IMR-90 (cell line): ENCODE results near the gene HSPB1. TPM values are rescaled to one million over a fixed set of nuclear protein-coding genes. Genes with fewer than 3 reads are reported as not detected.

Source experiments
- ATAC-seq: fragments of 200-7000 bp; cut with Tn5 transposase; 2 replicates; pipeline ENCODE4 v1.9.1; 2020; ENCODE audit warnings: low read depth, mild to moderate bottlenecking, moderate library complexity
- BruUV-seq: library from RNA; stranded (reverse); fragments of 400-500 nt; replicated peaks from 2 replicates; lab custom pipeline; 2021; lab: Mats Ljungman, UMichigan
- CTCF ChIA-PET: fragments of 300-600 bp; formaldehyde crosslinking; extraction: SDS; loops from one replicate; lab custom pipeline; 2021; ENCODE audit warnings: antibody characterized with exemption; lab: Yijun Ruan, JAX
- POLR2A ChIA-PET: fragments of 300-600 bp; sonication (Branson Sonifier 250); formaldehyde crosslinking; loops from one replicate; lab custom pipeline; 2022; ENCODE audit warnings: antibody characterized with exemption; ENCODE audit not compliant: unreplicated experiment; lab: Charles Lee
- DNase-seq: peaks from one replicate; pipeline ENCODE4 v3.0.0; 2013
- H2AFZ ChIP-seq: replicated peaks from 2 replicates; pipeline ENCODE3; 2013; ENCODE audit warnings: low read length, mild to moderate bottlenecking; ENCODE audit not compliant: poor library complexity
- H2AK5ac ChIP-seq: 2 replicates; pipeline ENCODE4 v1.6.1; 2013; ENCODE audit warnings: low read depth, low read length, inconsistent platforms
- H2AK9ac ChIP-seq: replicated peaks from 2 replicates; pipeline ENCODE3; 2013; ENCODE audit warnings: mild to moderate bottlenecking, low read depth, low read length, moderate library complexity; ENCODE audit not compliant: poor library complexity
- H2BK120ac ChIP-seq: 2 replicates; pipeline ENCODE4 v1.6.1; 2013; ENCODE audit warnings: low read depth, low read length, inconsistent platforms
- H2BK15ac ChIP-seq: 3 replicates; pipeline ENCODE4 v1.6.1; 2013; ENCODE audit warnings: low read depth, low read length, inconsistent platforms
- H2BK20ac ChIP-seq: 2 replicates; pipeline ENCODE4 v1.6.1; 2013; ENCODE audit warnings: low read depth, mild to moderate bottlenecking, inconsistent platforms, low read length, moderate library complexity
- H2BK5ac ChIP-seq: 2 replicates; pipeline ENCODE4 v1.6.1; 2013; ENCODE audit warnings: mild to moderate bottlenecking, low read depth, low read length, inconsistent platforms; ENCODE audit not compliant: poor library complexity, severe bottlenecking
- H3K14ac ChIP-seq: replicated peaks from 2 replicates; pipeline ENCODE4 v1.6.1; 2013; ENCODE audit warnings: low read depth, low read length, inconsistent platforms
- H3K18ac ChIP-seq: 2 replicates; pipeline ENCODE4 v1.6.1; 2013; ENCODE audit warnings: low read depth, low read length, control low read depth
- H3K23ac ChIP-seq: 2 replicates; pipeline ENCODE4 v1.6.1; 2013; ENCODE audit warnings: low read depth, low read length, inconsistent platforms
- H3K27ac ChIP-seq: 2 replicates; pipeline ENCODE4 v1.5.1; 2013; ENCODE audit warnings: mild to moderate bottlenecking, control low read depth, low read length; ENCODE audit not compliant: insufficient read depth
- H3K27me3 ChIP-seq: 2 replicates; pipeline ENCODE4 v1.6.1; 2013; ENCODE audit warnings: low read length; ENCODE audit not compliant: control insufficient read depth, insufficient read depth
- H3K36me3 ChIP-seq: 2 replicates; pipeline ENCODE4 v1.6.1; 2013; ENCODE audit warnings: low read length, mixed read lengths; ENCODE audit not compliant: control insufficient read depth, insufficient read depth
- H3K4ac ChIP-seq: 2 replicates; pipeline ENCODE4 v1.6.1; 2013; ENCODE audit warnings: low read depth, low read length, inconsistent platforms
- H3K4me1 ChIP-seq: 2 replicates; pipeline ENCODE4 v1.6.1; 2013; ENCODE audit warnings: low read length, mixed read lengths; ENCODE audit not compliant: control insufficient read depth, insufficient read depth
- H3K4me2 ChIP-seq: 2 replicates; pipeline ENCODE4 v1.6.1; 2013; ENCODE audit warnings: low read depth, mild to moderate bottlenecking, control low read depth, low read length, moderate library complexity
- H3K4me3 ChIP-seq: 2 replicates; pipeline ENCODE4 v1.5.1; 2013; ENCODE audit warnings: low read depth, mild to moderate bottlenecking, control low read depth, low read length, moderate library complexity; ENCODE audit not compliant: insufficient read depth
- H3K56ac ChIP-seq: 2 replicates; pipeline ENCODE4 v1.6.1; 2013; ENCODE audit warnings: low read length, inconsistent platforms; ENCODE audit not compliant: insufficient read depth; ENCODE audit errors: extremely low read depth
- H3K79me1 ChIP-seq, 2 experiments: 2 replicates each; pipeline ENCODE4 v1.6.1; 2013; ENCODE audit warnings: low read length in 2 of 2, inconsistent platforms in 1 of 2, low read depth in 1 of 2
- H3K9ac ChIP-seq: 2 replicates; pipeline ENCODE4 v1.6.1; 2013; ENCODE audit warnings: low read depth, low read length, control low read depth
- H3K9me1 ChIP-seq: 2 replicates; pipeline ENCODE4 v1.6.1; 2013; ENCODE audit warnings: low read length, inconsistent platforms; ENCODE audit not compliant: insufficient read depth
- H3K9me3 ChIP-seq: 2 replicates; pipeline ENCODE4 v1.6.1; 2013; ENCODE audit warnings: low read length; ENCODE audit not compliant: control insufficient read depth, insufficient read depth
- H4K20me1 ChIP-seq: 2 replicates; pipeline ENCODE4 v1.6.1; 2013; ENCODE audit warnings: low read length, inconsistent platforms; ENCODE audit not compliant: insufficient read depth
- H4K5ac ChIP-seq: 2 replicates; pipeline ENCODE4 v1.6.1; 2013; ENCODE audit warnings: mild to moderate bottlenecking, low read depth, low read length, control low read depth
- H4K8ac ChIP-seq, 2 experiments: 2 replicates each; pipeline ENCODE4 v1.6.1; 2013; ENCODE audit warnings: low read depth in 2 of 2, low read length in 2 of 2, control low read depth in 1 of 2, inconsistent platforms in 1 of 2
- H4K91ac ChIP-seq: 2 replicates; pipeline ENCODE4 v1.6.1; 2013; ENCODE audit warnings: low read depth, low read length, inconsistent platforms; ENCODE audit not compliant: insufficient read depth
- CEBPB ChIP-seq: IDR thresholded peaks from 2 replicates; pipeline ENCODE4 v1.6.1; 2012; ENCODE audit warnings: low read depth, low read length, improper control_type of control experiment
- ELK1 ChIP-seq: fragments of 150-350 bp; IDR thresholded peaks from 2 replicates; pipeline ENCODE4 v1.6.1; 2016; ENCODE audit warnings: low read depth, mild to moderate bottlenecking, low read length, moderate library complexity, borderline replicate concordance
- RFX5 ChIP-seq: IDR thresholded peaks from 2 replicates; pipeline ENCODE4 v1.8.0; 2012; ENCODE audit warnings: low read depth, mild to moderate bottlenecking, low read length, moderate library complexity
- WGBS, 2 experiments: methylation state at CpG; one replicate each; pipeline versions ENCODE4 v1.1.5 to v1.1.7; 2013; ENCODE audit warnings: missing lambda C conversion rate in 2 of 2; ENCODE audit not compliant: insufficient read length in 1 of 2; ENCODE audit errors: extremely low coverage in 2 of 2; 5-methylcytosine and 5-hydroxymethylcytosine counted together
- dilution Hi-C: fragments of 300-500 bp; cut with HindIII; formaldehyde crosslinking; loops from one replicate; pipeline ENCODE4 v1.14.3; 2018; ENCODE audit warnings: low sequenced_read_pairs; ENCODE audit not compliant: unreplicated experiment
- in situ Hi-C: fragments of 300-500 bp; cut with MboI; formaldehyde crosslinking; loops from 3 replicates; pipeline ENCODE4 v1.14.3; 2019; ENCODE audit warnings: low sequenced_read_pairs, inconsistent platforms, mixed read lengths
- intact Hi-C: fragments of 100-400 bp; cut with micrococcal nuclease; formaldehyde crosslinking; loops from 2 replicates; pipeline ENCODE4 v1.10.0; 2022
- polyA plus RNA-seq, 3 experiments: library from polyadenylated mRNA; depleted of rRNA; stranded (reverse); fragments of >200 nt; gene quantifications; 2 replicates each; pipeline ENCODE4 v1.2.3, GENCODE V29; 2012; ENCODE audit warnings: low replicate concordance in 1 of 3
- total RNA-seq: library from RNA; depleted of rRNA; stranded (reverse); fragments of >200 nt; gene quantifications from 2 replicates; pipeline ENCODE4 v1.2.3, GENCODE V29; 2012
- TF ChIP-seq, protein P1 (sequence below): conservative IDR thresholded peaks from 2 replicates; pipeline ENCODE4 v1.5.1; 2012; ENCODE audit warnings: mild to moderate bottlenecking, low read depth, low read length, improper control_type of control experiment

The HSPB1 gene
- total and polyA plus RNA-seq, 2 of the 4 experiments (the other 2 are of a cell fraction) = 33.2 to 1,363 TPM

GRCh38 chr7:76338298-76339084 lies 36.0 kb downstream of the HSPB1 start:
- ATAC-seq (no peak), DNase-seq (no peak)
- Histone ChIP-seq H3K56ac (no peak overlapping the region), H2AFZ (no peak overlapping the region), H3K9me1 (peaks cover 27% of the 10 kb centered on the region), H3K9me3 (no peaks in the 10 kb centered on the region), H3K9ac (no peak overlapping the region), H3K4me3 (no peak overlapping the region), H3K4ac (no peak overlapping the region), H3K27ac (peak overlapping the region; percentile 48; the same call in 1 of the 2 replicates), H2BK15ac (no peak overlapping the region), H3K36me3 (peaks cover 21% of the 10 kb centered on the region), H2BK5ac (peak overlapping the region; percentile 59), H3K27me3 (no peaks in the 10 kb centered on the region), H3K18ac (no peak overlapping the region), H3K4me1 (peaks cover 26% of the 10 kb centered on the region), H3K23ac (0 out of 2 replicates have a peak overlapping the region, but pooled peaks have one; percentile 31), H3K4me2 (peak overlapping the region; percentile 62), H4K20me1 (peaks cover 99% of the 10 kb centered on the region), H2BK120ac (no peak overlapping the region), H2AK5ac (peak overlapping the region; percentile 27; the same call in 1 of the 2 replicates), H3K14ac (peak overlapping the region; percentile 30; the same call in 1 of the 2 replicates), H4K91ac (no peak overlapping the region), H2AK9ac (no peak overlapping the region), H2BK20ac (no peak overlapping the region), H4K8ac (no peak overlapping the region), H4K5ac (no peak overlapping the region), H3K79me1 (peaks cover 6 to 72% of the 10 kb centered on the region in 2 experiments)
- intact Hi-C loops (loop anchor here (2.0 kb wide), 1 partner anchor 18 kb away; no protein-coding TSS in a partner anchor), in situ Hi-C loops (no loop called here), dilution Hi-C loops (no loop called here)
- ChIA-PET CTCF (no interaction called here), POLR2A (no interaction called here)
- TF ChIP-seq RFX5 (no peak), CEBPB (0 out of 2 replicates have a peak, but pooled peaks have one; percentile 16), ELK1 (no peak)
- TF ChIP-seq, protein P1, sequence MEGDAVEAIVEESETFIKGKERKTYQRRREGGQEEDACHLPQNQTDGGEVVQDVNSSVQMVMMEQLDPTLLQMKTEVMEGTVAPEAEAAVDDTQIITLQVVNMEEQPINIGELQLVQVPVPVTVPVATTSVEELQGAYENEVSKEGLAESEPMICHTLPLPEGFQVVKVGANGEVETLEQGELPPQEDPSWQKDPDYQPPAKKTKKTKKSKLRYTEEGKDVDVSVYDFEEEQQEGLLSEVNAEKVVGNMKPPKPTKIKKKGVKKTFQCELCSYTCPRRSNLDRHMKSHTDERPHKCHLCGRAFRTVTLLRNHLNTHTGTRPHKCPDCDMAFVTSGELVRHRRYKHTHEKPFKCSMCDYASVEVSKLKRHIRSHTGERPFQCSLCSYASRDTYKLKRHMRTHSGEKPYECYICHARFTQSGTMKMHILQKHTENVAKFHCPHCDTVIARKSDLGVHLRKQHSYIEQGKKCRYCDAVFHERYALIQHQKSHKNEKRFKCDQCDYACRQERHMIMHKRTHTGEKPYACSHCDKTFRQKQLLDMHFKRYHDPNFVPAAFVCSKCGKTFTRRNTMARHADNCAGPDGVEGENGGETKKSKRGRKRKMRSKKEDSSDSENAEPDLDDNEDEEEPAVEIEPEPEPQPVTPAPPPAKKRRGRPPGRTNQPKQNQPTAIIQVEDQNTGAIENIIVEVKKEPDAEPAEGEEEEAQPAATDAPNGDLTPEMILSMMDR = no peak
- BruUV-seq = no TSS peak
- no CpG with 5 or more reads among the region's 9 CpGs for WGBS, 2 experiments
